IPS-18a (cell line): ENCODE data around the gene DHRS3.

Experiments used
- H3K27ac ChIP-seq: one replicate; pipeline ENCODE4 v1.5.1; 2013; ENCODE audit warnings: low read length
- H3K27me3 ChIP-seq: one replicate; pipeline ENCODE4 v1.6.1; 2013; ENCODE audit warnings: mild to moderate bottlenecking, low read length; ENCODE audit not compliant: control insufficient read depth, insufficient read depth
- H3K36me3 ChIP-seq: one replicate; pipeline ENCODE4 v1.6.1; 2013; ENCODE audit warnings: low read depth, low read length; ENCODE audit not compliant: control insufficient read depth
- H3K4me1 ChIP-seq: one replicate; pipeline ENCODE4 v1.6.1; 2013; ENCODE audit warnings: low read depth, low read length; ENCODE audit not compliant: control insufficient read depth
- H3K4me3 ChIP-seq: one replicate; pipeline ENCODE4 v1.5.1; 2013; ENCODE audit warnings: low read length
- H3K9ac ChIP-seq: one replicate; pipeline ENCODE4 v1.6.1; 2013; ENCODE audit warnings: mild to moderate bottlenecking, low read length, moderate library complexity
- H3K9me3 ChIP-seq: one replicate; pipeline ENCODE4 v1.6.1; 2013; ENCODE audit warnings: low read depth, low read length; ENCODE audit not compliant: control insufficient read depth

DHRS3 gene

GRCh38 chr1:12521096-12521495 lies 96.9 kb downstream of the DHRS3 start:
- no peak overlapping the region for H3K9ac ChIP-seq
- no peak overlapping the region for H3K4me3 ChIP-seq
- no peaks in the 10 kb centered on the region for H3K27me3 ChIP-seq
- H3K4me1 ChIP-seq = no peaks in the 10 kb centered on the region
- H3K36me3 ChIP-seq = no peaks in the 10 kb centered on the region
- H3K27ac ChIP-seq = no peak overlapping the region
- no peaks in the 10 kb centered on the region for H3K9me3 ChIP-seq

DNA sequence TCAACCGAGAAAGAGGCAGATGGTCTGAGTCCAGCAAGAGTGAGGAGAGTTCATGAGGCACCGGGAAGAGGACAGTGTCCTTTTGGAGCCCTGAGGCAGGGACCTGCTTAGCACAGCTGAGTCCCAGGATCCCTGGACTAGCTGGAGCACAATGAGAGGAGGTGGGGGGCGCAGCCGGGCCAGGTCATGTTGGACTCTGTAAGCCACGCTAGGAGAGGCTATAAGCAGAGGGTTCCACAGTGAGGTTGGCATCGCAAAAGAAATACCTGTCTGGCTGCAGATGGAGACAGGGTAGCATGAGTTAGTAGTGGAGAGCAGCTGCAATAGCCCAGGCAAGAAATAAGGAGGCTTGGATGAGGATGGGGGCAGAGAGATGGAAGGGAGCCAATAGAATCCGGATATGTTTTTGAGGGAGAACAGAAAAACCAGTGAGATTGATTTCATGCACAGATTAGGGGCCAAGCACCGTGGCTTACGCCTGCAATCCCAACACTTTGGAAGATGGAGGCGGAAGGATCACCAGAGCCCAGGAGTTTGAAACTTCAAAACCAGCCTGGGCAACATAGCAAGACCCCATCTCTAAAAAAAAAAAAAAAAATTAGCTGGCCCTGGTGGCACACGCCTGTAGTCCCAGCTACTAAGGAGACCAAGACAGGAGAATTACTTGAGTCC lies 98.2 kb downstream of the DHRS3 start:
- Histone ChIP-seq H3K27me3 (no peaks in the 10 kb centered on the region), H3K4me3 (no peak overlapping the region), H3K27ac (no peak overlapping the region), H3K36me3 (no peaks in the 10 kb centered on the region), H3K9ac (no peak overlapping the region), H3K9me3 (no peaks in the 10 kb centered on the region), H3K4me1 (no peaks in the 10 kb centered on the region)

DNA sequence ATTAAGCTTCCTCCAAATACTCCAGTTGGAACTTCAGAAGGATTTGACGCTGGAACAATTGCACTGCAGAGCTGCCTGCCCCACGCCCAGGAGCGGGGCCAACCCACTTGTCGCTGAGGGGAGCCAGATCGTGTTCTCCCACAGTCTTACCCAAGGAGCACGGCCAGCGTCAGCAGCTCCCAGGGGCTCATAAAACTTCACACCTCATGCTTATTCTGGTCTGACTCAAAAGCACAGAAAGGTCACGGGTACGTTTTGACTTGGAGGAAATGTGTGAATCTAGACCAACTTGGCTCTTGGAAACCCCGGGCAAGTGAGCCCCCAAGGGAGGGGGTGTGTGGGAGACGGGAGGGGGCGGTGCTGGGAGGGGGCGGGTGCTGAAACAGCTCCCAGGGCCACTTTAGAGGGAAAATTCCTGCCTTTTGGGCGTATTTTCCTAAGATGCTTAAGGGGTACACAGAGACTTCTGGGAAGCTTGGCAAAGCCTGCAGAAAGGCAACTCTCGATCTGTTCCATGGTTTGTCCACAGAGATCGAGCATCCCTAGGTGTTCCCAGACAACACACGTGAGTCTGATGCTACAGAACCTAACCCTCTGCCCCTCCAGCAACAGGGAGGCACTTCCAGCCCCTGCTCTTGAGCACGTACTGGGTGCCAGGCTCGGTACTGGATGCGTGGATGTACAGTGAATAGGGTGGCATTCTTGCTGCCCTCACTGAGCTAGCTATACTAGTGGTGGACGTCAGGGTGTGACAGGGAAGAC lies 98.9 kb downstream of the DHRS3 start:
- no peak overlapping the region for H3K4me3 ChIP-seq
- H3K4me1 ChIP-seq = no peaks in the 10 kb centered on the region

More for the DNA sequence above, 98.9 kb downstream of the DHRS3 start:
- no peaks in the 10 kb centered on the region for H3K36me3 ChIP-seq
- no peaks in the 10 kb centered on the region for H3K9me3 ChIP-seq
- H3K9ac ChIP-seq = no peak overlapping the region
- H3K27ac ChIP-seq = no peak overlapping the region
- H3K27me3 ChIP-seq = no peaks in the 10 kb centered on the region
